HFFc6 (cell line): ENCODE data around the gene PRKD1. TPM values are rescaled to one million over a fixed set of nuclear protein-coding genes. Genes with fewer than 3 reads are reported as not detected.
"Not testable (repeated sequence)": the region's sequence is repeated elsewhere in the genome, so short reads cannot be mapped to it uniquely, and the experiment has no call there.

Experiments used
- DNase-seq: peaks from one replicate; pipeline ENCODE4 v3.0.0-alpha.2; 2018
- H3K27ac Mint-ChIP-seq: 2 replicates; pipeline ENCODE4 v1.8.0; 2020; ENCODE audit warnings: mild to moderate bottlenecking, mixed read lengths
- H3K27me3 Mint-ChIP-seq: 2 replicates; pipeline ENCODE4 v1.8.0; 2021; ENCODE audit warnings: mild to moderate bottlenecking, moderate library complexity, mixed read lengths; ENCODE audit not compliant: insufficient read depth
- H3K36me3 Mint-ChIP-seq: 2 replicates; pipeline ENCODE4 v1.8.0; 2021; ENCODE audit warnings: low read depth, mixed read lengths
- H3K4me1 Mint-ChIP-seq: 2 replicates; pipeline ENCODE4 v1.8.0; 2020; ENCODE audit warnings: low read depth, mixed read lengths
- H3K4me3 Mint-ChIP-seq: 2 replicates; pipeline ENCODE4 v1.8.0; 2020; ENCODE audit warnings: mild to moderate bottlenecking, moderate library complexity, mixed read lengths
- H3K9me3 Mint-ChIP-seq: 2 replicates; pipeline ENCODE4 v1.8.0; 2020; ENCODE audit warnings: mild to moderate bottlenecking, mixed read lengths
- CTCF ChIP-seq: fragments of 200-600 bp; sonication (generic); IDR thresholded peaks from 2 replicates; pipeline ENCODE4 v1.5.0; 2021; ENCODE audit warnings: antibody characterized with exemption, mild to moderate bottlenecking
- total RNA-seq, 6 experiments: library from RNA; stranded (reverse); fragmentation: NEBNext Ultra II Directional; extraction: Animal tissue kit (Norgen Biotek cat#: 25700); gene quantifications; 2 replicates in 1 of 6; 3 replicates in 5 of 6; pipeline ENCODE4 v1.2.3, GENCODE V29; 2021

Gene PRKD1
- total RNA-seq, 6 experiments from 2014 or later, result 19.1 to 23.9 (median 21.7) TPM

GRCh38 chr14:29706700-29707099 lies 220.9 kb downstream of the PRKD1 start:
- no peaks in the 10 kb centered on the region for H3K9me3 Mint-ChIP-seq
- no peak overlapping the region for H3K27ac Mint-ChIP-seq

GRCh38 chr14:29705801-29706200 lies 221.8 kb downstream of the PRKD1 start:
- no peaks in the 10 kb centered on the region for H3K4me1 Mint-ChIP-seq
- no peak for DNase-seq
- no peak for TF ChIP-seq CTCF
- H3K4me3 Mint-ChIP-seq, result no peak overlapping the region
- H3K36me3 Mint-ChIP-seq, result no peaks in the 10 kb centered on the region
- no peak overlapping the region for H3K27ac Mint-ChIP-seq
- no peaks in the 10 kb centered on the region for H3K9me3 Mint-ChIP-seq
- H3K27me3 Mint-ChIP-seq, result no peaks in the 10 kb centered on the region

More at GRCh38 chr14:29706700-29707099, 220.9 kb downstream of the PRKD1 start:
- Mint-ChIP-seq H3K36me3 (no peaks in the 10 kb centered on the region), H3K4me3 (no peak overlapping the region), H3K27me3 (no peaks in the 10 kb centered on the region), H3K4me1 (no peaks in the 10 kb centered on the region)
- no peak for DNase-seq
- no peak for TF ChIP-seq CTCF

- H3K27ac Mint-ChIP-seq, H3K27me3 Mint-ChIP-seq, H3K36me3 Mint-ChIP-seq, H3K9me3 Mint-ChIP-seq, DNase-seq, H3K4me3 Mint-ChIP-seq, H3K4me1 Mint-ChIP-seq: not testable (repeated sequence)
These were observed 238.1 kb downstream of the PRKD1 start for GRCh38 chr14:29689597-29689996.

GRCh38 chr14:29687866-29688265 lies 239.8 kb downstream of the PRKD1 start:
- TF ChIP-seq CTCF, result no peak
- Mint-ChIP-seq H3K4me1 (peaks cover 5% of the 10 kb centered on the region; the same call in 1 of the 2 replicates), H3K9me3 (no peaks in the 10 kb centered on the region), H3K27me3 (no peaks in the 10 kb centered on the region), H3K36me3 (peaks cover 4% of the 10 kb centered on the region; the same call in 1 of the 2 replicates), H3K4me3 (no peak overlapping the region), H3K27ac (no peak overlapping the region)
- DNase-seq, result no peak

GRCh38 chr14:29687071-29687765 lies 240.4 kb downstream of the PRKD1 start:
- Mint-ChIP-seq H3K36me3 (peaks cover 4% of the 10 kb centered on the region; the same call in 1 of the 2 replicates), H3K27ac (no peak overlapping the region), H3K27me3 (no peaks in the 10 kb centered on the region), H3K4me1 (peaks cover 7% of the 10 kb centered on the region), H3K9me3 (no peaks in the 10 kb centered on the region), H3K4me3 (no peak overlapping the region)
- no peak for DNase-seq
- TF ChIP-seq CTCF, result no peak

GRCh38 chr14:29684926-29685325 lies 242.7 kb downstream of the PRKD1 start:
- no peaks in the 10 kb centered on the region for H3K9me3 Mint-ChIP-seq
- H3K36me3 Mint-ChIP-seq, result peaks cover 4% of the 10 kb centered on the region; the same call in 1 of the 2 replicates
- no peak for DNase-seq
- H3K4me3 Mint-ChIP-seq, result no peak overlapping the region
- H3K27ac Mint-ChIP-seq, result no peak overlapping the region
- H3K4me1 Mint-ChIP-seq, result peaks cover 21% of the 10 kb centered on the region
- H3K27me3 Mint-ChIP-seq, result no peaks in the 10 kb centered on the region
- no peak for TF ChIP-seq CTCF
